Measurements from ENCODE around the gene FRRS1L. TPM values are rescaled to one million over a fixed set of nuclear protein-coding genes. Genes with fewer than 3 reads are reported as not detected.
"Not testable (repeated sequence)": the region's sequence is repeated elsewhere in the genome, so short reads cannot be mapped to it uniquely, and the experiment has no call there.

Gene FRRS1L
- total RNA-seq, 1 experiment from 2014 or later: not detected

- Histone ChIP-seq H3K9me3 (0 out of 2 replicates have a peak, but pooled peaks cover 4% of the 10 kb centered on the region), H3K27me3 (no peaks in the 10 kb centered on the region; the same call in 1 of the 2 replicates), H3K36me3 (no peaks in the 10 kb centered on the region), H3K4me3 (no peak overlapping the region)
- no peak for DNase-seq
Observed at GRCh38 chr9:109156708-109157107, 10.3 kb downstream of the FRRS1L start.

GRCh38 chr9:109150925-109151545, 16.0 kb downstream of the FRRS1L start:
- DNase-seq: no peak
- Histone ChIP-seq H3K27me3 (no peaks in the 10 kb centered on the region; the same call in 1 of the 2 replicates), H3K36me3 (no peaks in the 10 kb centered on the region), H3K9me3 (0 out of 2 replicates have a peak, but pooled peaks cover 4% of the 10 kb centered on the region), H3K4me3 (no peak overlapping the region)

- DNase-seq: no peak
- Histone ChIP-seq H3K27me3 (no peaks in the 10 kb centered on the region; the same call in 1 of the 2 replicates), H3K9me3 (0 out of 2 replicates have a peak, but pooled peaks cover 4% of the 10 kb centered on the region), H3K36me3 (no peaks in the 10 kb centered on the region), H3K4me3 (no peak overlapping the region)
Observed at GRCh38 chr9:109149722-109150121, 17.3 kb downstream of the FRRS1L start.

- Histone ChIP-seq H3K9me3 (0 out of 2 replicates have a peak, but pooled peaks cover 4% of the 10 kb centered on the region), H3K36me3 (no peaks in the 10 kb centered on the region), H3K4me3 (no peak overlapping the region), H3K27me3 (no peaks in the 10 kb centered on the region; the same call in 1 of the 2 replicates)
- no peak for DNase-seq
Observed at GRCh38 chr9:109149089-109149488, 18.0 kb downstream of the FRRS1L start.

GRCh38 chr9:109145051-109145450, 22.0 kb downstream of the FRRS1L start:
- Histone ChIP-seq H3K4me3 (no peak overlapping the region), H3K36me3 (no peaks in the 10 kb centered on the region), H3K9me3 (no peaks in the 10 kb centered on the region), H3K27me3 (no peaks in the 10 kb centered on the region)
- DNase-seq: no peak

- Histone ChIP-seq H3K4me3 (no peak overlapping the region), H3K36me3 (no peaks in the 10 kb centered on the region), H3K9me3 (no peaks in the 10 kb centered on the region), H3K27me3 (no peaks in the 10 kb centered on the region)
- peak; percentile 65 for DNase-seq
Observed at GRCh38 chr9:109143881-109144562, 23.0 kb downstream of the FRRS1L start.

GRCh38 chr9:109141375-109141774, 25.7 kb downstream of the FRRS1L start:
- Histone ChIP-seq H3K27me3 (no peaks in the 10 kb centered on the region), H3K9me3 (no peaks in the 10 kb centered on the region), H3K4me3 (no peak overlapping the region), H3K36me3 (no peaks in the 10 kb centered on the region)
- no peak for DNase-seq

GRCh38 chr9:109139851-109140250, 27.2 kb downstream of the FRRS1L start:
- H3K4me3 ChIP-seq: no peak overlapping the region
- H3K27me3 ChIP-seq: no peaks in the 10 kb centered on the region
- H3K9me3 ChIP-seq: no peaks in the 10 kb centered on the region
- H3K36me3 ChIP-seq: no peaks in the 10 kb centered on the region
- no peak for DNase-seq

- Histone ChIP-seq H3K27me3 (no peaks in the 10 kb centered on the region), H3K36me3 (no peaks in the 10 kb centered on the region), H3K9me3 (no peaks in the 10 kb centered on the region), H3K4me3 (no peak overlapping the region)
- DNase-seq: no peak
Observed at GRCh38 chr9:109138421-109138820, 28.6 kb downstream of the FRRS1L start.

GRCh38 chr9:109134167-109134578, 32.9 kb downstream of the FRRS1L start:
- Histone ChIP-seq H3K27me3 (peaks cover 2% of the 10 kb centered on the region; the same call in 1 of the 2 replicates), H3K9me3 (no peaks in the 10 kb centered on the region), H3K4me3 (no peak overlapping the region), H3K36me3 (no peaks in the 10 kb centered on the region)
- no peak for DNase-seq

- Histone ChIP-seq H3K9me3 (no peaks in the 10 kb centered on the region), H3K27me3 (peaks cover 2% of the 10 kb centered on the region; the same call in 1 of the 2 replicates), H3K4me3 (no peak overlapping the region), H3K36me3 (no peaks in the 10 kb centered on the region)
- no peak for DNase-seq
Observed at GRCh38 chr9:109133533-109133932, 33.5 kb downstream of the FRRS1L start.

- H3K36me3 ChIP-seq: no peaks in the 10 kb centered on the region
- no peak for DNase-seq
- H3K4me3 ChIP-seq: no peak overlapping the region
- no peaks in the 10 kb centered on the region for H3K9me3 ChIP-seq
- peaks cover 2% of the 10 kb centered on the region; the same call in 1 of the 2 replicates for H3K27me3 ChIP-seq
Observed at GRCh38 chr9:109132567-109133021, 34.5 kb downstream of the FRRS1L start.

- Histone ChIP-seq H3K36me3 (no peaks in the 10 kb centered on the region), H3K9me3 (no peaks in the 10 kb centered on the region), H3K27me3 (peaks cover 2% of the 10 kb centered on the region; the same call in 1 of the 2 replicates), H3K4me3 (no peak overlapping the region)
- no peak for DNase-seq
Observed at GRCh38 chr9:109129470-109130197, 37.4 kb downstream of the FRRS1L start.

GRCh38 chr9:109126671-109127070, 40.4 kb downstream of the FRRS1L start:
- H3K9me3 ChIP-seq, DNase-seq, H3K27me3 ChIP-seq, H3K36me3 ChIP-seq, H3K4me3 ChIP-seq: not testable (repeated sequence)

GRCh38 chr9:109124121-109124520, 42.9 kb downstream of the FRRS1L start:
- no peaks in the 10 kb centered on the region for H3K27me3 ChIP-seq

GRCh38 chr9:109122726-109123621, 44.1 kb downstream of the FRRS1L start:
- no peaks in the 10 kb centered on the region for H3K9me3 ChIP-seq
- no peaks in the 10 kb centered on the region for H3K36me3 ChIP-seq
- no peak overlapping the region for H3K4me3 ChIP-seq
- no peak for DNase-seq
- H3K27me3 ChIP-seq: no peaks in the 10 kb centered on the region

More at GRCh38 chr9:109124121-109124520, 42.9 kb downstream of the FRRS1L start:
- no peak for DNase-seq
- H3K36me3 ChIP-seq: no peaks in the 10 kb centered on the region
- no peak overlapping the region for H3K4me3 ChIP-seq
- H3K9me3 ChIP-seq: no peaks in the 10 kb centered on the region

Measured in MG63 (cell line).